Measurements from ENCODE around the gene CYP8B1. TPM values are rescaled to one million over a fixed set of nuclear protein-coding genes. Genes with fewer than 3 reads are reported as not detected.

Gene CYP8B1
- total RNA-seq, 2 experiments from 2014 or later: not detected

DNA sequence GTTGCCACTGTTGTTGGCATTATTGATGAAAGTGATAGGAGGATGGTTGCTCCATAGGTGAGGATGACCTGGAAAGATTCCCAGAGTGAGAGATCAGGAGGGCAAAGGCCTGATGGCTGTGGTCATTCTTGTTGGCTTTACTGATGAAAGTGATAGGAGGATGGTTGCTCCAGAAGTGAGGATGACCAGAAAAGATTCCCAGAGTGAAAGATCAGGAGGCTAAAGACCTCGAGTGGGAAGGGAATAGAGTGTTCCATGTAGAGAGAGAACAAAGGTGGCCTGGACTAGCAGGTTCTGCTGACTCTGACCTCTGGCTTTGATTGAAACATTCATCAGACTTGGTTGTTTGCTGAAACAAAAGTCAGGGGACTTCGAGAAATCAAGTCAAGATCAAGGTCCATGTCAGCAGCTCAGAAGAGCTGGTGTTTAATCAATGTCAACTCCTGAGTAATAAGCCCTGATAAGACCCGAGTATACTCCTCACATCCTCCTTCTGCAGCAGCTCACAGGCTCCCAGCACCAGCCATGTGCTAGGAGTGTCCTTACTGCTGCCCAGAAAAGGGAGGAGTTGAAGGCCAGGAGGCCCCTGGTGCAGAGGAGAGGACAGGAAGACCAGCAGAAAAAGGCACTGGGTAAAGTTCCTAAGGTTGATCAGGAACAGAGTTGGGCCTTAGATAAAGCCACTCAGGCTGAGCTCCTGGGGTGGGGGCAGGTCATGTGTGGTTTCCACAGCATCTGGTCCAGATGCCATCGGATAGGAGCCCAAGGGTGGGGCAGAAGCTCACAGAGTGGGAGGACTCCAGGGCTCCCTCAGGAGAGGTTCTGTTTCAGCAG, 19.9 kb downstream of the CYP8B1 start:
- H3K9me3 Mint-ChIP-seq (ENCODE audit: low read depth): no peaks in the 10 kb centered on the region
- H3K27ac Mint-ChIP-seq: no peak overlapping the region
- H3K4me1 Mint-ChIP-seq: no peaks in the 10 kb centered on the region
- DNase-seq (peak; percentile 19), ATAC-seq (no peak)
- CTCF ChIA-PET: interaction anchor here (0.6 to 1.5 kb wide), 2 partner anchors 15 to 24 kb away, joined by 3 to 6 read pairs; no protein-coding TSS in a partner anchor
- H3K4me3 Mint-ChIP-seq: no peak overlapping the region
- H3K36me3 Mint-ChIP-seq: no peaks in the 10 kb centered on the region
- H3K27me3 Mint-ChIP-seq: peaks cover 18% of the 10 kb centered on the region

DNA sequence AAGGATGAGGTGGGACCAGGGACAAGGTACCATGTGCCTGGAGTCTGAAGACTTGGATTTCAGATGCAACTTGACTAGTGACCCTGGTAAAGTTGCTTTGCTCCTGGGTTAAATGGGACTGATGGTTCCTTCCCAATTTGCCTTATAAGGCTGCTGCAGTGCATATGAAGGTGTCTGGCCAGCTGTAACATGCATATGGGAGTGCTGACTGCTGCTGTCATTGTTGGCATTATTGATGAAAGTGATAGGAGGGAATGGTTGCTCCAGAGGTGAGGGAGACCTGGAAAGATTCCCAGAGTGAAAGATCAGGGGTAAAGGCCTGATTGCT, 20.5 kb downstream of the CYP8B1 start:
- DNase-seq: peak; percentile 14
- peaks cover 12% of the 10 kb centered on the region for H3K27me3 Mint-ChIP-seq
- no peaks in the 10 kb centered on the region for H3K36me3 Mint-ChIP-seq
- no peak overlapping the region for H3K4me3 Mint-ChIP-seq
- H3K27ac Mint-ChIP-seq: no peak overlapping the region
- ATAC-seq: no peak
- no peaks in the 10 kb centered on the region for H3K4me1 Mint-ChIP-seq
- CTCF ChIA-PET: interaction anchor here (0.7 kb wide), 1 partner anchor 40 kb away, joined by 3 read pairs; no protein-coding TSS in a partner anchor
- H3K9me3 Mint-ChIP-seq (ENCODE audit: low read depth): no peaks in the 10 kb centered on the region

DNA sequence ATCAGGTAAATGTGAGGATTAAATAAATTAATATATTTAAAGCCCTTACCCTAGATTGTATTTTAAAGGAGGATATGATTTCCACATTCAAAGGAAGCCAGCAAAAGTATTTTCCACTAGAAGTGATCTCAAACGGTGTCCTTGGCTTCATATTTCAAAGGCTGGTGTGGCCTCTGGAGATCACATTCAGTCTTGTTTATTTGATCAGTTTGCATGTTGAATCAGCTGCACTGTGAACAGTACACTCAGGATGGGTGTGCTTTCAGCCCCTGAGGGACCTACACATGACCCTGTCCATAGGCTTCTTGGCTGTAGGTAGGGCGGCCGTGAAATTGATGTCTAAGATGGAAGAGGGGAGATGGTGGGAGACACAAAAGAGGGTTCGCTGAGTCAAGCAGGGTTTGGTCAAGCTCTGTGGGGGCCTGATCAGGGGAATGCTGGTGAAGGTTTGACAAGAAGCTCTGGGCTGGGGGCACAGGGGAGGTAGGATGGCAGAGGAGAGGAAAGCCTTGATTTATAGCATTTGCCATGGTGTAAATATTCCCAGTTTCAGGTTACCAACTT, 21.9 kb downstream of the CYP8B1 start:
- Mint-ChIP-seq H3K36me3 (no peaks in the 10 kb centered on the region), H3K4me1 (no peaks in the 10 kb centered on the region), H3K4me3 (no peak overlapping the region), H3K27me3 (peaks cover 3% of the 10 kb centered on the region), H3K9me3 (ENCODE audit: low read depth) (no peaks in the 10 kb centered on the region), H3K27ac (no peak overlapping the region)
- no peak for ATAC-seq
- CTCF ChIA-PET: interaction anchor here (3.0 kb wide), 1 partner anchor 14 kb away, joined by 11 read pairs; no protein-coding TSS in a partner anchor
- DNase-seq: peak; percentile 9

DNA sequence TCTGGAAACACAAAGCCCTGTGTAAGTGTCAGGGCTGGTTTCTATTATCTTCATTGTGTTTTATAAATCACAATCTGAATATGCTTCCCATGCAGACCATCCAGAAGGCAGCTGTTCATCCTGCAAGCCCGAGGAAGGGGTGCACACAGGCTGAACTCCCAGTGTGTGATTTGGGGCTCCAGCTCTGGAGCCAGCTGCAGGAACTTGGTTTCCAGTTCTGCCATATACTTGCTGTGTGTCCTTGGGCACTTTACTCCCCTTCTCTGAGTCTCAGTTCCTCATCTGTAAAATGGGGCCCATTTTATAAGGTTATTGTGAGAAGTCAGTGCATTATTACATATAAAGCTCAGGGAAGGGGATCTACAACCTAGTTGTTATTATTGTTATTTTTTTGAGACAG, 22.6 kb downstream of the CYP8B1 start:
- H3K9me3 Mint-ChIP-seq (ENCODE audit: low read depth): no peaks in the 10 kb centered on the region
- H3K27me3 Mint-ChIP-seq: no peaks in the 10 kb centered on the region
- no peak overlapping the region for H3K4me3 Mint-ChIP-seq
- ATAC-seq (no peak), DNase-seq (peak; percentile 9)
- no peaks in the 10 kb centered on the region for H3K36me3 Mint-ChIP-seq
- no peaks in the 10 kb centered on the region for H3K4me1 Mint-ChIP-seq
- H3K27ac Mint-ChIP-seq: no peak overlapping the region
- CTCF ChIA-PET: interaction anchor here (3.0 kb wide), 1 partner anchor 13 kb away, joined by 11 read pairs; no protein-coding TSS in a partner anchor

DNA sequence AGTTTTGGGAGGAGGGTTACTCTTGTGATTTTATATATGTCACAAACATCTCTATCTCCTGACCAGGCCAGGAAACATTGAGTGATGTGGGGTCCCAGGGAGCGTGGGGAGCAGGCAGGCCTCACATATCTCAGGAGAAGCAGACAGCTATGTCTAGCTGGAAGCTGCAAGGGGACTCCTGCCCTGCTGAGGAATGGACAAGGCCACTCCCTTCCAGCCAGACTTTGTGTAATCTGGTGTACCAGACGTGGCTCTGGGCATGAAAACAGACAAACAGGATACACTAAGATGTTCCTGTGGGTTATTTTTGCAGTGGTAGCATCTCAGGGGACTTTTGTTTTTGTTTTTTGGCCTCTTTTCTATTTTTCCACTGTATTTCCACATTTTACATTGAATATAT, 23.2 kb downstream of the CYP8B1 start:
- no peaks in the 10 kb centered on the region for H3K9me3 Mint-ChIP-seq (ENCODE audit: low read depth)
- ATAC-seq: no peak
- peak; percentile 38 for DNase-seq
- no peak overlapping the region for H3K27ac Mint-ChIP-seq
- peaks cover 2% of the 10 kb centered on the region for H3K36me3 Mint-ChIP-seq
- H3K4me1 Mint-ChIP-seq: peaks cover 5% of the 10 kb centered on the region
- H3K27me3 Mint-ChIP-seq: no peaks in the 10 kb centered on the region
- H3K4me3 Mint-ChIP-seq: no peak overlapping the region
- CTCF ChIA-PET: interaction anchor here (0.7 to 3.0 kb wide), 3 partner anchors 9 to 21 kb away, joined by 3 to 11 read pairs (median 4); no protein-coding TSS in a partner anchor

DNA sequence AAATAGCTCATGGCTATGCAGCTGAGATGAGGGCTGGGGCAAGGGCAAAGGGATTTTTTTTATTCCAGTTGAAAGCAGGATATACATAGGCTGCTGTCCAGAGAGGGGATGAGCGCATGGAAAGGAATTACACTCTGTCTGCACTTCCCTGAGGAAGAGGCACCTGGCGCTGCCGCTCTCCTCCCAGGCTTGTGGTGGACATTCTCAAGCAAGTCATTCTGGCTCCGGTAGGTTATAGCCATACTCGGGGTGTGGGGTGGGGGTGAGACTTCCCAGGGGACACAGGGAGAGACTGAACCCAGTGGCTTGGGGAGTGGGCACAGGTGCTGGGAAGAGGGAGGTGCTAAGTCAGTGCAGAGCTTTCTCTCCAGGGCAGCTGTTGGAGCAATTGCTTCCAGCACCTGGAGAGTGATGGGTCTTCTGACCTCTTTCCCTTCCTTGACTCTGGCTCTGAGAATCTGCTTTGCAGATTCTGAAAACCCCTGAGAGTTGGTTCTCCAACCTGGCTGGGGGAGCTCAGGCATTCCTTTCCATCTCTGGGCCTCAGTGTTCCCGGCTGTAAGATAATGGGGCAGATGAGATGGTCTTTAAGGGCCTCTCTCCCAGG, 24.3 kb downstream of the CYP8B1 start:
- no peak overlapping the region for H3K27ac Mint-ChIP-seq

DNA sequence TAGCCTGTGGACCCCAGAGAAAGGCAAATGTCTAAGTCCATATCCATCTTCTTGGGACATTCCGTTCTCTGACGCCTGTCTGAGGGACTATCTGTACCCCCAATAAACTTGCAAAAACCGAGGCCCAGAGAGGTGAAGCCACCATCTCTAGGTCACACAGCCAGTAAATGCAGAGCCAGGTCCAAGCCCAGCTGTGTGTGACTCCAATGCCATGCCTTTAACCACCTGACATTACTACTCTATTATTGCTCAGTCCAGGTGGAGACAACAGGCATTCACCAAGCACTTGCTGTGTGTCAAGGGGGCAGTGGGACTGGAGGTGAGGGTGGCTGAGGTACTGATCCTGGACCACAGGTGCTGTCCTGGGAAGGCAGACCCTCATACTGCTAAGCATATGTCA, 25.4 kb downstream of the CYP8B1 start:
- ATAC-seq (no peak), DNase-seq (no peak)
- H3K9me3 Mint-ChIP-seq (ENCODE audit: low read depth): no peaks in the 10 kb centered on the region
- H3K27me3 Mint-ChIP-seq: no peaks in the 10 kb centered on the region
- H3K4me3 Mint-ChIP-seq: no peak overlapping the region
- peaks cover 2% of the 10 kb centered on the region for H3K36me3 Mint-ChIP-seq
- H3K4me1 Mint-ChIP-seq: peaks cover 18% of the 10 kb centered on the region
- CTCF ChIA-PET: no interaction called here
- H3K27ac Mint-ChIP-seq: no peak overlapping the region

More for the DNA sequence above, 24.3 kb downstream of the CYP8B1 start:
- Mint-ChIP-seq H3K4me1 (peaks cover 16% of the 10 kb centered on the region), H3K4me3 (no peak overlapping the region), H3K36me3 (peaks cover 2% of the 10 kb centered on the region), H3K9me3 (ENCODE audit: low read depth) (no peaks in the 10 kb centered on the region), H3K27me3 (no peaks in the 10 kb centered on the region)
- DNase-seq (peak; percentile 23), ATAC-seq (no peak)
- CTCF ChIA-PET: interaction anchor here (1.3 to 3.0 kb wide), 2 partner anchors 10 to 11 kb away, joined by 4 to 11 read pairs; no protein-coding TSS in a partner anchor

DNA sequence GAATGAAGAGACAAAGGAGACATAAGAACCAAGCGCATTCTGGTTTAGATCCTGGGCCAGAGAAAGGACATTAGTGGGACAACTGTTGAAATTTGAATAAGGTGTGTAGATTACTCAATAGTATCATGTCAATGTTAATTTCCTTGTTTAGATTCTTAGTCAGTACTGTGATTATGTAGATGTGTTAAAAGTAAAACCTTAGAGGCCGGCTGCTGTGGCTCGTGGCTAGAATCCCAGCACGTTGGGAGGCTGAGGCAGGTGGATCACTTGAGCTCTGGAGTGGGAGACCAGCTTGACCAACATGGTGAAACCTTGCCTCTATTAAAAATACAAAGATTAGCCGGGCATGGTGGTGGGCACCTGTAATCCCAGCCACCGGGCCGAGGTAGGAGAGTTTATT, 26.7 kb downstream of the CYP8B1 start:
- Mint-ChIP-seq H3K36me3 (peaks cover 2% of the 10 kb centered on the region), H3K27me3 (no peaks in the 10 kb centered on the region), H3K4me3 (no peak overlapping the region), H3K9me3 (ENCODE audit: low read depth) (no peaks in the 10 kb centered on the region), H3K27ac (no peak overlapping the region), H3K4me1 (peaks cover 18% of the 10 kb centered on the region)
- DNase-seq: no peak
- CTCF ChIA-PET: interaction anchor here (0.7 kb wide), 1 partner anchor 104 kb away, joined by 3 read pairs; no protein-coding TSS in a partner anchor
- ATAC-seq: no peak

DNA sequence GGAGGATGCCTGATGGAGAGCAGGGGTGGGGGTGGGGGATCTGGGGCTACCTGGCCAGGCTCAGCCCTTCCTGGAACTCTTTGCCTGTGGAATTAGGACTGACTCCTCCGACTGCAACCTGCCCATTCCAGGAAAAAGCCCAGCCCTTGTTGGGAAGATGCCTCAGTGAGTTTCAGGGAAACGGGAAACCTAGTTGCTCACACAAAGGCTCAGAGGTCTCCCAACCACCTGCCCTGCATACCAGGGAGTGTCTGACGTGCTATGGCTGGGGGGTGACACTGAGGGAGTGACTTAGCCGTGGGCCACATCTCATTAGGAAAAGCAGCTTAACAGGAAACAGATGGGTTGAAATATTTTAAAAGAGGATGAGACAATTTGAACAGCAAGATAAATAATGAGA, 27.9 kb downstream of the CYP8B1 start:
- DNase-seq: no peak
- ATAC-seq: no peak
- CTCF ChIA-PET: interaction anchor here (0.7 to 0.9 kb wide), 2 partner anchors 16 to 747 kb away, joined by 3 to 5 read pairs; no protein-coding TSS in a partner anchor
- H3K9me3 Mint-ChIP-seq (ENCODE audit: low read depth): no peaks in the 10 kb centered on the region
- H3K4me3 Mint-ChIP-seq: no peak overlapping the region
- H3K27me3 Mint-ChIP-seq: peaks cover 2% of the 10 kb centered on the region
- H3K4me1 Mint-ChIP-seq: peaks cover 18% of the 10 kb centered on the region
- H3K27ac Mint-ChIP-seq: peak overlapping the region; percentile 31
- peaks cover 2% of the 10 kb centered on the region for H3K36me3 Mint-ChIP-seq

DNA sequence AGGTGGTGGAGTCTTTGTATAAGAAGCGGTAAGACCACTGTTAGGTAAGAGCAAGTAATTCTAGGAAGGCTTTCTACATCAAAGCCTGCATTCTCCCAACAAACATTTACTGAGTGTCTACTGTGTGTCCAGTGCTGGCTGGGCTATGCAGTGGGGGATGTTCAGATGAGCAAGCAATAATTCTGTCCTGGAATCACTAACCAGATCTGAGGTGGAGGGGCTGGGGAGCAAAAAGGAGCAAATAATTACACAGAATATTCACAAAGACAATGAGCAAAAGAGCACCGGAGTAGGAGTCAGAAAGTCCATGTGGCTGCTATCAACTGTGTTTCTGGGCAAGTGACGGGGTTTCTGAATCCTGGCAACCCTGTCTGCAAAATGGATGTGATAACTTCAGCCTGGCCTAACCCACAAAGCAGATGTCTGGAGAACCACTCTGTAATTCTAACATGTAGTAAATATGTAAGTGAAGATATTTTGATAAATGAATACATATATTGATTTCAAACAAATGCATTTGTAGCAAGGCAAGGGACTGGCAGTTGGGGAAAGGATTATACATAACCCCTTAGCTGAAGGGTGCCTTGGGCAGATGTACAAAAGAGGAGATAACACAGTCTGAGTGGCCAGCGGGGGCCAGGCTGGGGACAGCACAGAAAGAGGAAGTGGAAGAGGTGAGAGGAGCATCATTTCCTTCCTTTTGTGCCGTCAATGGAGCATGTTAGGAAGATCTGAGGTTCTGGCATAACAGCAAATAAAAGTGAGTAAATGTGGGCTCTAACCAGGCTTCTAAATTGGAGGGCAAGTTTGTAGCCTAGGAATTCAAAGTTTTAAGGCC, 28.8 kb downstream of the CYP8B1 start:
- H3K36me3 Mint-ChIP-seq: peaks cover 2% of the 10 kb centered on the region
- peaks cover 2% of the 10 kb centered on the region for H3K27me3 Mint-ChIP-seq
- peaks cover 18% of the 10 kb centered on the region for H3K4me1 Mint-ChIP-seq
- ATAC-seq: peak; percentile 76
- H3K27ac Mint-ChIP-seq: peak overlapping the region; percentile 56
- peak overlapping the region; percentile 31 for H3K4me3 Mint-ChIP-seq
- no peaks in the 10 kb centered on the region for H3K9me3 Mint-ChIP-seq (ENCODE audit: low read depth)
- CTCF ChIA-PET: interaction anchor here (0.9 to 1.2 kb wide), 2 partner anchors 16 kb away, joined by 5 read pairs; no protein-coding TSS in a partner anchor
- DNase-seq: no peak

DNA sequence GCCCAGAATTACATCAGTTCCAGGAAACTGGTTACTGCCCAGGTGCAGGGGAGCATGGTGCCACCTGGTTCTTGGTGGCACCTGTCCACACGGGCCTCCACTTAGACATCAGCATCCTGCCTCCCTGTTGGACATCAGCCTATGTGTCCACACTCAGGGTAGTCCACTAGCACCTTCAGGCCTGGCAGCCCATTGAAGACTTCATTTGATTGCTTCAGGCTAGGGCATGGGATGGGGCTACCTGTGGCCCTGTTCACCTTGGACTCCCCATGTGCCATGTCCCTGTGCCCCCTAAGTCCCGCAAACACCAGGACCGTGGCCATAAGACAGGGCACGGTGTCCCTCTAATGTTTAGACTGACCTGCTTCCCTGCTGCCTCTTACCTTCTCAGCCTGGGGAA, 30.9 kb downstream of the CYP8B1 start:
- H3K9me3 Mint-ChIP-seq (ENCODE audit: low read depth): no peaks in the 10 kb centered on the region
- DNase-seq (no peak), ATAC-seq (no peak)
- H3K4me3 Mint-ChIP-seq: no peak overlapping the region
- H3K27ac Mint-ChIP-seq: no peak overlapping the region
- CTCF ChIA-PET: interaction anchor here (0.6 kb wide), 1 partner anchor 63 kb away, joined by 3 read pairs; no protein-coding TSS in a partner anchor
- peaks cover 2% of the 10 kb centered on the region for H3K27me3 Mint-ChIP-seq
- peaks cover 18% of the 10 kb centered on the region for H3K4me1 Mint-ChIP-seq
- H3K36me3 Mint-ChIP-seq: peaks cover 2% of the 10 kb centered on the region

DNA sequence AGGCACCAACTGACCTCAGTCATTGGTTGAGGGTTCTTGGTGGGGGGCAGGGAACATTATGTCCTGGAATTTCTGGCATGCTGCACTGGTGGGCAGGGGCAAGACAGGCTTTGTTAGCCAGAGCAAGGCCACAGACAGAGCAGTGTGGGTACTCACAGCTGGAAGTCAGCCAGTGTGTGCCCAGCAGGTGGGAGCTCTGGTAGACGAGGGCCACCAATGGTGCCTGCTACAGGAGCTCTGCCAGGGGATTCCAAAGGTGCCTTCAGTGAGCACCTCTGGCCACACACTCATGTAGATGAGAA, 31.3 kb downstream of the CYP8B1 start:
- no peak for ATAC-seq
- peaks cover 21% of the 10 kb centered on the region for H3K4me1 Mint-ChIP-seq
- peaks cover 2% of the 10 kb centered on the region for H3K36me3 Mint-ChIP-seq
- CTCF ChIA-PET: interaction anchor here (0.6 kb wide), 1 partner anchor 63 kb away, joined by 3 read pairs; no protein-coding TSS in a partner anchor
- H3K27me3 Mint-ChIP-seq: peaks cover 2% of the 10 kb centered on the region
- no peak overlapping the region for H3K4me3 Mint-ChIP-seq
- H3K27ac Mint-ChIP-seq: no peak overlapping the region
- H3K9me3 Mint-ChIP-seq (ENCODE audit: low read depth): no peaks in the 10 kb centered on the region
- no peak for DNase-seq
